ENCODE data around the gene PRXL2A.

PRXL2A gene

DNA sequence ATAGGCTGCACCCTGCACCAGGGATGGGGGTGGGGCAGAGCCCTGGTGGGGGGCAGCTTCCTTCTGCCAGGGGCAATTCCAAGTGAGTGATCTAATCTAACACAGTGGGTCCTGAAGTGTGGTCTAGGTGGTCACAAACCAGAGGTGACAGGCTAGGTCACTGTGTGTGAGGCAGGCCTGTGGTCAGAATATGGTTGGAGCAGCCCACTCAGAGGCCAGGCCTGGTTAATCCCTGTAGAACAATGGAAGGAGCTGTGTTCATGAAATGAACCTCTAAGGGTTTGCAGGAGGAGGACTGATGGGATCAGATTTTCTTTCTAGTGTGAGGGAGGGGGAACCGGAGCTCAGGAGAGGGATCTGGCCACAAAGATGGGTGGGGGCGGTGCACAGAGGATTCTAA lies 35.8 kb downstream of the PRXL2A start:
- no peak for DNase-seq (ENCODE audit: low read depth in 4 of 4, low spot score in 1 of 4)

DNA sequence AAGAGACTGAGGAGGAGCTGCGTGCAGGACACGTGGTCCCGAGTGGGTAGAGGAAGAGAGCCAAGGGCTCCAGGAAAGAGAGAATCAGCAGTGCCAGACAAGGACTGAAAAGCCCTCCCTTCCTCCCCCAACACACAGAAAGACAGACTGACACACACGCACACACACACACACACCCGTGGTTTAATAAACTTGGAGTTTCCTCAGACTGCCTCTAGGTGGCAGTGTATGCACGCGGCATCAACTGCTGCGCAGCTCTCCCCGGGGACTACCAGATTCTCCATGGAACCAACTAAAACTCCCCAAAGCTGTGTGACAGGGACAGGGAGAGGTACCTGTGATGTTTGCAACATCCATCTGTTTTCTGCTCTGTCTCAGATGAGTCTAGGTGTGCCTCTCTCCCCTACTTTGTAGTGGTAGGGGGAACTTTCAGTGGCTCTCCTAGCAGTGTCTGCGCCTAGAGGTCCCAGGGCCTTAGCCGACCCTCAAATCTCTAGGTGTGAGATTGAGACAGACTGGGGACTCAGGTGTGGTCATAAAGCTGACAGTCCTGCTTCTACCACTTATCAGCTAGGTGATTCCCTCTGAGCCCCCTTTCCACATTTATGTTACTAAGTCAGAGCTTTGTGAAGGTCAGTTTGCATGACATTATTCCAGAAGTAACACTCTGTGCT lies 36.4 kb downstream of the PRXL2A start:
- peak in 2 of 4 experiments; percentile 46 to 48 for DNase-seq (ENCODE audit: low read depth in 4 of 4, low spot score in 1 of 4)

DNA sequence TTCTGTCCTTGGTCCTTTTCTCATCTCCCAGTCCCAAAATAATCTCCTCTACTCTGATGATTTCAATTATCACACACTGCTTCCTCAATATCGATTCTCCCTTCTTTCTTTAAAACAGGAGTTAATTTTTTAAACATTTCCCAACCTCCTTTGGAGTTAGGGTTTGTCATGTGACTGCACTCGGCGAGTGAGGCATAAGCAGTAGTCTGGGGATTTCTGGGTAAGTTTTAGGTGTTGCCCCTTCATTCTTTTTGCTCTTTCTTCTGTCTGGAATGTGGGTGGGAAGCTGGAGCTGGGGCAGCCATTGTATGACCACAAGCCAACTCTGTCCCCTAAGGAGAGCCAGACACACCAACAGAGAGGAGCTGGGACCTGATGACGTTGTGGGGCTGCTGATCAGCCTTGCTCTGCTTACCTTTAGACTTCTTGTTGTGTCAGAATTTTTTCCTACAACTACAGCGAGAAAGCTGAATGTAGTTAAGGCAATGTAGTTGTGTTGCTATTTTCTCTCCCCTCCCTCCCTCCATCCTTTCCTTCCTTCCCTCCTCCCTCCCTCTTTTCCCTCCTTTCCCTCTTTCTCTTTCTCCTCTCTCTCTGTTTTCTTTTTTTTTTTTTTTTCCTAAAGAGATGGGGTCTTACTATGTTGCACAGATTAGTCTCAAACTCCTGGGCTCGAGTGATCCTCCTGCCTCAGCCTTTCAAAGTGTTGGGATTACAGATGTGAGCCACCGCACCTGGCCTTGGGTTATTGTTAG lies 39.3 kb downstream of the PRXL2A start:
- no peak for DNase-seq (ENCODE audit: low read depth in 4 of 4, low spot score in 1 of 4)

DNA sequence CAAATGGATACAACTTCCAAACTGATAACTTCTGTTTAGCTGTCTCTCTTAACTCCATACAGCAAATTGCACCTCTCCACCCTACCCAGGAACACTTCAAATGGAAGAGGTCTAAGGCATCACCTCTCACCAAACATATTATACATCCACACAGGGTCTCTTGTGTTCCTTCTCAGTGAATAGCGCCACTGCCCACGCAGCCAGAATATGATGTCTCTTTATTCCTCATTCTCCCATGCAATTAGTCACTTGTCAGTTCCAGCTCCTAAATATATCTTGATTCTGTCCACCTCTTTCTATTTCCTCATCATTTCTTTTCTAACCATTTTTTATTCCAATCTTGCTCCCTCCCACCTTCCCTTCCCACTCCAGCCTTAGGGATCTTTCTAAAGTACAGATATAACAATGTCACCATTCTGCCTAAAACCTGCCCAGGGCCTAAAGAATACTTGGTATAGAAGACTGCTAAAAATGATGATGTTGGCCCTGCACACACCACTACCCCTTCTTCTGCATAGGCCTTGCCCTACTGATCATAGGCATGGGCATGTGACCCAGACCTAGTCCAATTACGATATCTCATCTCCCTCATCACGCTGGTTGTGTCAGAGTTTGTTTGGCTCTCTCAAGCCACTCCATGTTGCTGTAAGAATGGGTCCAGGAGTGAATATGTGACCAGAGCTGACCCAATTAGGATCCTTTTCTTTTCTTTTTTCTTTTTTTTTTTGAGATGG lies 40.0 kb downstream of the PRXL2A start:
- DNase-seq (ENCODE audit: low read depth in 4 of 4, low spot score in 1 of 4): no peak

DNA sequence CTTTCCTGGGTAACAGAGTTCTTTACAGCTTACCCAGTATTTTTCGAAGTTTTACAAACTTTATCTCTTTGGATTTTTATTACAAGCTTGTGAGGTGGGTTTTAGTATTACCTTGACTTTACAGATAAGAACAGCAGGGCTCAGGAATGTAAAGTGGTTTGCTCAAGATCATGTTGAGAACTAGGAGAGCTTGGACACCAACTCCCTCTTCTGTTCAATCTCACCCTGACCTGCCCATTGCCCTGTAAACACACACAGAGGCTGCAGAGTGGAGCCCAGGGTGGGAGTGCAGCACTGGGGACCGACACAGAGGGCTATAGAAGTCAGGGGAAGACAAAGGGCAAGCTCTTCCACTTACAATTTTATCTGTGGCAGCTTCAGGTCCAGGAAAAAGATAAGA lies 41.2 kb downstream of the PRXL2A start:
- DNase-seq (ENCODE audit: low read depth in 4 of 4, low spot score in 1 of 4): no peak

DNA sequence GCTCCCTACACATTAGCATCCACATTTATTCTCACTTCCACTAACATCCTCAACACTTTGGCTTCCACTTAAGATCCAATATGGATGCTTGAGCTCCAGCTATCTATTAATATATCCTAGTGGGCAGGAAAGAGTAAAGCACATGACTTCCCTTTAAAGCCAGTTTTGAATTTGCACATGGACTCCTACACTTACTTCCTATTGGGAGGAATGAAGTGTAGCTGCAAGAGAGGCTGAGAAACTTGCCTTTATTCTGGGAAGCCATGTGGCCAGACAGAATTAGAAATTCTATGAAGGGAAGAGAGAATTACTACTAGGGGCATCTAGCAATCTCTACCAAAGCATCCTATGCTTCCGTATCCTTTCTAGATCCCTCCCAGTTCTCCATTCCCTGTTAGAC lies 42.8 kb downstream of the PRXL2A start:
- DNase-seq (ENCODE audit: low read depth in 4 of 4, low spot score in 1 of 4): no peak

DNA sequence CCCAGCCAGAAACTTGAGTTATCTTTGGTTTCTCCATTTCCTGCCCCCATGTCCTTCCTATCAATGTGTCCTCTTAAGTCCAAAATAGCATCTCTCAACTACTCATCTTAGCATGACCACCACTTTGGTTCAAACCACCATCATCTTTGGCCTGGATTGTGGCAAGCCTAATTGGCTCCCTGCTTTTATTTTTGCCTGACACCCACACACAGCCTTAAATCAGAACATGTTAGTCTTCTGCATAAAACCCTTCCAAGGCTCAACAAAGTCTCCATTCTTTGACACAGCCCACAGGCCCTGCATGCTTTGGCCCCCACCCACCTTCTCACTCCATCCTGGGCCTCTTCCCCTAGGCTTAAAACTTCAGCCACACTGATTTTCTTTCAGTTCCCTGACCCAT lies 43.7 kb downstream of the PRXL2A start:
- no peak for DNase-seq (ENCODE audit: low read depth in 4 of 4, low spot score in 1 of 4)

DNA sequence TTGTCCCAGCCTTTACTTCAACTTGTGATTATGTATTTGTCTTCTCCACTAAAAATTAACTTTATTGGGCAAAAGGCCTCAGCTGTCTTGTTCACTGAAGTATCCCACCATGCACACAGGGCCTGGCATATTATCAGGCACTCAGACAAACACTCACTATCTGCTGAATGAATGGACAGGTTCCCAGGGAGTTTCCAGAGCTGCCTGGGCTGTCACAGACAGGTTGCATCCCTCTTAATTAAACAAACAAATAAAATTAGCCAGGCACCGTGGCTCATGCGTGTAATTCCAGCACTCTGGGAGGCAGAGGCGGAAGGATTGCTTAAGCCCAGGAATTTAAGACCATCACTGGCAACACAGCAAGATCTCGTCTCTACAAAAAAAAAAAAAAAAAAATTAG lies 44.3 kb downstream of the PRXL2A start:
- no peak for DNase-seq (ENCODE audit: low read depth in 4 of 4, low spot score in 1 of 4)

DNA sequence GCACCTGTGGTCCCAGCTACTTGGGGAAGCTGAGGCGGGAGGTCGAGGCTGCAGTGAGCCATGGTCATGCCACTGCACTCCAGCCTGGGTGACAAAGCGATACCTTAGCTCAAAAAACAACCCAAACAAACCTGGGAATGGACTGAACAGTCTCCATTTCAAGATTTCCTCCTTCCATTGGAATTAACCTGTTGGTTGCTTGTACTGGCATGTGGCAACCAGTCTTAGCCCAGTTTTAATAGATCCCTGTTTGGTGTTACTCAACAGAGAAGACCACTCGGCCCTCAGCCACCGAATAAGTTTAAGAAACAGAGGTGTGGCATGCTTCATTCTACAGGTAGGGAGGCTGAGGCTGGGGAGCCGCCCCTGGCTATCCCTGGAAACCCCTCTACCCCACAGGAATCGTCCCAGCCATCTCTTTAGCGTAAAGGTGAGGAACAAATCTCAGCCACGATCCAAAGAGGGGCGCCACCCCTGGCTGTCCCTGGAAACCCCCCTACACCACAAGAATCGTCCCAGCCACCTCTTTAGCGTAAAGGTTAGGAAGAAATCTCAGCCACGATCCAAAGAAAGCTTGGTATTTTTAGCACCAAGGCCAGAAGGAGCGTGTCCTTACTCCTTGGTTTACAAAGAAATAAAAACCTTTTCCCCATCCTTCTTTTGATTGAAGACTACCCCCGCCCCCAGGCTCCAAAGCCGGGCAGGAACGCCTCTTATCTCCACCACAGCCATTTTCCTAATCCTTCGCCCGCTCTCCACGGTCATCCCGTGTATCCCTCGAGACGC lies 44.9 kb downstream of the PRXL2A start:
- no peak for DNase-seq (ENCODE audit: low read depth in 4 of 4, low spot score in 1 of 4)

DNA sequence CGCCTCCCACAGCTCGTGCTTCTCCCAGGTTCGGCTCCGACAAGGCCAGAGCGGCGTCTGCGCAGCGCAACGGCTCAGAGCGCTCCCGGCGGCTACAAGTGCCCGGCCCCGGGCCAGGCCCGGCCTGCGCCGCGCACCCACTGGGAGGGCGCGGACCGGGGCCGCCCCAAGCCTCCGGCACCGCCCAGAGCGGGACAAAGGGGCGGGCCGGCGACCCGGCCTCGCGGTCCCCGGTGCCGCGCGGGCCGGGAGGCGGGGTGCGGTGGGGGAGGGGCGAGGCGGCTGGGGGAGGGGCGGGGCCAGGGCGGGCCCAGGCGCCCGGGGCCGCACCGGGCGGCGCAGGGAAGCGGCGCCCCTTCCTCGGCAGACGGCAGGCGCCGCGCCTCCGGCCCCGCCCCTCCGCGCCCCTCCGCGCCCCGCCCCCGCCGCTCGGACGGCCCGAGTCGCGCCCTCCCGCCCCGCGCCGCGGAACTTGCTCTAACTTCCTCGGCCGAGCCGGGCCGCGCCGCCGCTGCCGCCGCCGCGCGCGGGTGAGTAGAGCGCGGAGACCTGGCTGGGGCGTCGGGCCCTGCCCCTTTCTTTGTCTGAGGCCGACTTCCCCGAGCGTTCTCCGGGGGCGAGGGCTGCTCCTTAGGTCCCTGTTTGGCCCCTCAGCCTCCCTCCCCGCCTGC lies 45.6 kb downstream of the PRXL2A start, which contains the start of gene TSPAN14:
TSPAN14 (plus strand) TSS at position 469 of the 671 bp plus-strand sequence. CDS start 34,924 bp downstream, outside the sequence.
- DNase-seq (ENCODE audit: low read depth in 4 of 4, low spot score in 1 of 4): peak in 3 of 4 experiments; percentile 56 to 73 (median 63)

DNA sequence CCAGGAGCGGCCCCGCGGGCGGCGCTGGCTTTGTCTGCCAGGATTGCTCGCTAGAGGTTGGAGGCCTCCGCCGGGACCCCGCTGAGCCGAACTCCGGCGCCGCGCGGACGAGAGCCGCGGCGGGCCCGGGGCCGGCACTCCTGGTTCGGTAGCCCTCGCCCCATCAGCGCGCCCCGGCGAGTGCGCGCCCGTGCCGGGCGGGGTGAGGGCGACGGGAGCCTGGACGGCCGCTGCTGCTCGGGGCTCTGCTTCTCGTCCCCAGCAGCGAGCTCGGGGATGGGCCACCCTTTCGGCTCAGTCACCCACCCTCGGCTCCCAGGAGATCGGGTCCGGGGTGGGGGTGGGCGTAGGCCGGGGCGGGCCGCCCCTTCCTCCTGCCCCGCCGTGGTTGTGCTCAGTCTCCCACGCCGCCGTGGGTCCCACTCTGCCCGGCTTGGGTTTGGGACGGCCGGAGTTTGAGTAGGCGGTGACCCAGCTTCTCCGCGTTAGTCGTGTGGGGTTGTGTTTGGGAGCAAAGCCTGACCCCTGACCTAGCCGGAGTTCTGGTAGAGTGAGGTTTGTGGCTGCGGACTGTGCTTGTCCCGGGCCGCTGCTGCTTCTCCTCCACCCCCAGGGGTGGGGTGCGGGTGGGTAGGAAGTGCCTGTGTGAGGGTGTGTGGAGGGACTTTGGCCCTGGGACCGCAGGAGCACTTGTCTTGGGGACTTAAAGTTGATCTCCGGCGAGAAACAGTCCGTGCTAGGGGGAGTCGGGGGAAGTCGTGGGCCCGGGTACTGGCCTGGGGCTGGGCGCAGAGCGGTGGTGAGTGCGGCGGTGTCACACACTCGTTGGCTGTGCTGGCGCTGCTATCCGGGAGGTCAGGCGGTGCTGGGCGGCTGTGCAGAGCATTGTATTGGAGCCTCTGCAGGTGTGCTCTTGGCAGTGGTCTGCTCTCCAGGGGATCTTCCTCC lies 46.4 kb downstream of the PRXL2A start:
- no peak for DNase-seq (ENCODE audit: low read depth in 4 of 4, low spot score in 1 of 4)

DNA sequence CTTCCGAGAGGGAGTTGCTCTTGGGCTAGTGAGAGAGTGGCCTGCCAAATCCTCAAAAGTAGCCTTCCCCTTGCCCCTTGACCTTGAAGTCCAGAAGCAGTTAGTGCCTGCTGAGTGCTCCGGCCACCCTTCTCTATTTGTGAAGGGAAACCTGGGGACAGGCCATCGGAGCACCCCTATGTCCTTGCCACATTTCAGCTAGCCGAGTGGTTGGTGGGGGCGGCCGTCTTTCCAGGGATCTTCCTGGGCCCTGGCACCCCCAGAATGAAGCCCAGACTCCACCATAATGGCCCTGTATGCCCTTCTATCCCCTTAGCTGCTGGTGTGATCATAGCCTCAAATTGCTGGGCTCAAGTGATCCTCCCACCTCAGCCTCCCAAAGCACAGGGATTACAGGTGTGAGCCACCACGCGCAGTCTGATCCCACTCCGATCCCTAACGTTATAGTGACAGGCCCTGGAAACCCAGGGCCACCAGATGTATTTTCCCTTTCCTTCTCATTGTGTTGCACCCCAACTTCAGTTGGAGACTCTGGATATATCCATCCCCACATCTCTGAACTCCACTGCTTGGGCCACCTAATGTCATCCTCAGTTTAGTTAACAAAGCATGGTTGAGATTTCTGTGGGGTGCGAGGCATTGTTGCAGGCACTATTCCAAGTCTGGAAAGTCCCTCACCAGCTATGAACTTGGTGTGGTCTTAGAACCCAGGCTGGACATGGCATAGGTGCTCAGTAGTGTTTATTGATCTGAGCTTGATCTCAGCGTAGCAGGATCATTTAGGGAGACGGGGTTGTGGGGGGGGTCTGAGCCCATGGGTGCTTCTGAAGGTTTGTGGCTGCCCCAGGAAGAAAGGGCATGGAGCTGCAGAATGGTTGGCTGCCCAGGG lies 47.4 kb downstream of the PRXL2A start:
- DNase-seq (ENCODE audit: low read depth in 4 of 4, low spot score in 1 of 4): no peak

DNA sequence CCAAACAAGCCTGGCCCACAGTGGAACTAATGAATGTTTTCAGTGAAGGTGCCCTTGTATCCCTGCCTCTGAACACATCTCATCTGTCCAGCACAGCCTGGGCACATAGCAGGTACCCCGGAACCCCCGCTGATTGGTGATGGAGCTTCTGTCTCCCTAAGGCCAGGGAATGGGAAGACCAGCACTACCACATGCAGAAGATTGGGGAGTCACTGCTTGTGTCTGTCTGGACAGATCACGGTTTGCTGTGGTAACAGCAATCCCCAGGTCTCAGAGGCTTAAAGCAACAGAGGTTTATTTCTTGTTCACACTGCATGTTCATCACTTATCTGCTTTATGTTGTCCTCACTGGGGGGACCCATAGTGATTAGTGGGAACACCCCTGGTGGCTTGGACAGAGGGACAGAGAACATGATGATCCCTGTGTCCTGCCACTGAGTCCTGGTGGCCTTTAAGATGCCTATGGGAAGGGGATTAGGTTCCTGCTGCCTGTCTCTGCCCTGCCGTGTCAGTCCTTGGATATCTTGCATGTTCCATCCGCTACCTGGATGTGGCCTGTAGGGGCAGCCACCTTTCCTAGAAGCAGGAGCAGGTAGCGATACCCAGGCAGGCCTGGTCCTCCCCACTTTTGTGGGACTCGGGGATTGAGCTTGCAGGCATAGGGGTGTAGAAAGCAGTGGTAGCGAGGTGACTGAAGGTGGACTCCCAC lies 49.4 kb downstream of the PRXL2A start:
- no peak for DNase-seq (ENCODE audit: low read depth in 4 of 4, low spot score in 1 of 4)

DNA sequence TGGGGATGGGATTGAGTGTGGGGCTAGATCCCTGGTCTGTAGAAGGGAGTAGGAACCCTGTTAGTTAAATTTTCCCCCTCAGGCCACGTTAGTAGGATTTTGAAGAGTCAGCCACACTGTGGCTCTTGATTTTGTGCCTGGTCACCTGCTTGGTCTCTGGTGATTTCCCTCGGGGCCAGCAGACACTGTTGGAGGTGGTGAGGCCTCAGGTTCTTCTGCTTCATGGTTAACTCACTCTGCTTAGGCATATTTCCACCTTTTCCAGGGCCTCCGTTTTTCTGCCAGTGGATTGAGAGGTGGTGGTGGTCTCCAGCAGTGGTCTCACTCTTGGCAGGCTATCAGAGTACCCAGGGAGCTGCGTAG lies 49.9 kb downstream of the PRXL2A start:
- no peak for DNase-seq (ENCODE audit: low read depth in 4 of 4, low spot score in 1 of 4)

DNA sequence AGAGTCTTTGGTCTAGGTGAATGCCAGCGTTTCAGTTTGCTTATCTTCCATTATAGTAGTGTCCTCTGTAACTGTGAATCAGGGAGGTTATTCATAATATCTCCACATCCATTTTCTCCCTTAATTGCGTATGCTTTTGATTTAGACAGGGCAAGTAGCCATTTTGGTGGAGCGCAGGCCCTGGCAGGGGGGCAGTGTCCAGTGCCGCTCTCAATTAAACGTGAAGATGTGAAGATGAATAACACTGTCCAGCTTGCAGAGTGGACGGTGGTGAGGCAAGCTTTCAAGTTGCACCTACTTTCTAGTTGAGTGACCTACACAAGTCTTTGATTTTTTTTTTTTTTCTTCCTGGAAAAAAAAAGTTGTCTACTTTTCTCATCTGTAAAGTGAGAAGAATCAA lies 50.3 kb downstream of the PRXL2A start:
- no peak for DNase-seq (ENCODE audit: low read depth in 4 of 4, low spot score in 1 of 4)

DNA sequence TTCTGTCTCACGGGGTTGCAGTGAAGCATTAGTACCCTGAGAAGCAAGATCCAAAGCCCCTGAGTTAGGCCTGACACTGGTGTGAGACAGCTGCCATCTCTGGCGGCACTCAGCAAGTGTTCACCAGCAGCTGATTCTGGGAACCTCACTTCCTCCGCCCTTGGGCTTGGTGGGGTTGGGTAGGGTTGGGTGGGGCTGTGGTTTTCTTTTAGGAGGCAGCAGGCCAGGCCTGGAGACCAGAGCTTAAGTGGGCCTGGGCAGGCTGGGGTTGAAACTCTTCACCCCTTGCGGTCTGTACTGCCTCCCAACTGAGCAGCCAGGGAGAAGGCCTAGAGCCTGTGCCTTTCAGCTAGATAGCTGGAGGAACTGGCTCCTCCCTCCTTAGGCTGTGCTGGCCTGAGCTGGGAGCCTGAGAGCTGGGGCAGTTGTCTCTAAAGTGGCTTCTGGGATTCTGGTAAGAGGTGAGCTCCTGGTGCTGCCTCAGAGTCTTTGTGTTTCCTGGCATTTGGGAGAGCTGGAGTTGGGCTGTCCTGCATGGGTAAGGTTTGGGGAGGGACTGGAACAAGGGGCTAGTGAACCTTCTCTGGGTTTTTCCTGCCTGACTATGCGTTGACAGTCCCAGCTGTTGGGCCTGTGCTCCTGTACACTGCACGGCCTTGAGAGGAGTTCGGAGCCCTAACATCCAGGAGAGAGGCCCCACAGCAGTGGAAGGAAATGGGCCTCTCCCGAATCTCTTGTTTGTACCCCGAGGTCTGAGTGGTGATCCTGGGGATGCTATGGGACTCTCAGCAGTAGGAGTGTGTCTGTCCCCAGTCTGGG lies 50.9 kb downstream of the PRXL2A start:
- peak in 1 of 4 experiments; percentile 33 for DNase-seq (ENCODE audit: low read depth in 4 of 4, low spot score in 1 of 4)
